Stimulated activated naive B cell treated with anti-CD40 and anti-IgM and Interleukin-4, amounts not matched to agents 10 μg/mL and 1 μg/mL and 100 μg/mL, for 72 hours (primary cell): Measurements from ENCODE around the gene ZNF284.

Experiments used
- ATAC-seq, 2 donors: fragments of 150-1000 bp; cut with Tn5 transposase; replicated peaks; 2 replicates each; pipeline ENCODE4 v1.10.0; 2021; ENCODE audit warnings: moderate library complexity in 1 of 2
- DNase-seq: peaks from one replicate; pipeline ENCODE4 v3.0.0; 2021
- H3K27ac Mint-ChIP-seq: one replicate; pipeline ENCODE4 v1.8.0; 2022; ENCODE audit warnings: mild to moderate bottlenecking, mixed read lengths
- H3K27me3 Mint-ChIP-seq, 2 donors: one replicate each; pipeline ENCODE4 v1.8.0; 2022; ENCODE audit warnings: mixed read lengths in 2 of 2
- H3K36me3 Mint-ChIP-seq, 2 donors: one replicate each; pipeline ENCODE4 v1.8.0; 2022; ENCODE audit warnings: mixed read lengths in 2 of 2, mild to moderate bottlenecking in 1 of 2
- H3K4me1 Mint-ChIP-seq, 2 donors: one replicate each; pipeline ENCODE4 v1.8.0; 2022; ENCODE audit warnings: mixed read lengths in 2 of 2, mild to moderate bottlenecking in 1 of 2
- H3K4me3 Mint-ChIP-seq, 2 donors: one replicate each; pipeline ENCODE4 v1.8.0; 2022; ENCODE audit warnings: mild to moderate bottlenecking in 2 of 2, mixed read lengths in 2 of 2, moderate library complexity in 1 of 2
- H3K9me3 Mint-ChIP-seq, 2 donors: one replicate each; pipeline ENCODE4 v1.8.0; 2022; ENCODE audit warnings: mixed read lengths in 2 of 2, mild to moderate bottlenecking in 1 of 2

The ZNF284 gene

GRCh38 chr19:44071824-44072542, at the start of gene ZNF284:
ZNF284 (plus strand) TSS chr19:44072159; CDS start chr19:44076390, 4,231 bp downstream.
- H3K27me3 Mint-ChIP-seq, result no peaks in the 10 kb centered on the region
- H3K4me3 Mint-ChIP-seq, result peak within 1 kb of the TSS; percentile 88 to 91

DNA sequence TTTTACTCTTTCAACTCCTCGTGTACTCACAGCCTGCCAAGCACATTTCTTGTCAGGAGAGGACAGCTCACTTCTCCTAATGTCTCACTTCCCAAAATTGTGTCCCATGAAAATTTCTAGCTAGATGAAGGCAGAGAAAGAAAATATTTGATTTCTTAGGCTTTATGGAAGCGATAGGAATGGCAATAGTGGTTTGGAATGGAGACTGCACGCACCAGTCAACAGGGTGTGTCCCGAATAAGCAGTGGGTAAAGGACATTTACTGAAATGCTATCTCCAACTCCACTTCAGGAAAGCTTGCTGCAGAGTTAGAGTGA, 47.1 kb upstream of the ZNF284 start:
- Mint-ChIP-seq H3K4me1 (peaks cover 18 to 30% of the 10 kb centered on the region in 2 donors), H3K27me3 (peaks cover 17 to 20% of the 10 kb centered on the region in 2 donors), H3K27ac (peak overlapping the region; percentile 98), H3K9me3 (peaks cover 23 to 31% of the 10 kb centered on the region in 2 donors), H3K36me3 (peaks cover 36 to 49% of the 10 kb centered on the region in 2 donors), H3K4me3 (peak overlapping the region; percentile 96 to 100)
- ATAC-seq (no peak), DNase-seq (no peak)

More at GRCh38 chr19:44071824-44072542, at the start of gene ZNF284:
- ATAC-seq, result peak; percentile 99
- Mint-ChIP-seq H3K36me3 (peaks cover 23 to 49% of the 10 kb centered on the region in 2 donors), H3K9me3 (peaks cover 13 to 27% of the 10 kb centered on the region in 2 donors), H3K4me1 (peaks cover 18 to 21% of the 10 kb centered on the region in 2 donors), H3K27ac (peak within 1 kb of the TSS; percentile 93)
- peak; percentile 83 for DNase-seq

- DNase-seq (peak; percentile 81), ATAC-seq (peak; percentile 100)
- H3K27ac Mint-ChIP-seq, result peak within 1 kb of the TSS; percentile 98
- H3K4me3 Mint-ChIP-seq, result peak within 1 kb of the TSS; percentile 96 to 100
- H3K36me3 Mint-ChIP-seq, result peaks cover 40 to 54% of the 10 kb centered on the region in 2 donors
- peaks cover 19 to 28% of the 10 kb centered on the region in 2 donors for H3K9me3 Mint-ChIP-seq
- H3K27me3 Mint-ChIP-seq, result peaks cover 12 to 14% of the 10 kb centered on the region in 2 donors
- H3K4me1 Mint-ChIP-seq, result peaks cover 18 to 30% of the 10 kb centered on the region in 2 donors
These were observed 46.6 kb upstream of the ZNF284 start, which contains the start of gene ZNF222 for GRCh38 chr19:44025217-44025936. ZNF222 (plus strand) TSS chr19:44025379; CDS start chr19:44025437, 58 bp downstream.

- H3K27ac Mint-ChIP-seq, result no peak overlapping the region
- no peak for ATAC-seq
- no peak overlapping the region for H3K4me3 Mint-ChIP-seq
- no peak for DNase-seq
- peaks cover 18 to 27% of the 10 kb centered on the region in 2 donors for H3K9me3 Mint-ChIP-seq
- H3K27me3 Mint-ChIP-seq, result peaks cover 4 to 5% of the 10 kb centered on the region in 2 donors
- peaks cover 52 to 67% of the 10 kb centered on the region in 2 donors for H3K36me3 Mint-ChIP-seq
- H3K4me1 Mint-ChIP-seq, result peaks cover 18 to 30% of the 10 kb centered on the region in 2 donors
These were observed 45.3 kb upstream of the ZNF284 start for GRCh38 chr19:44026622-44027021.

GRCh38 chr19:44032001-44032610, 39.9 kb upstream of the ZNF284 start:
- H3K36me3 Mint-ChIP-seq, result peaks cover 69 to 90% of the 10 kb centered on the region in 2 donors
- H3K27me3 Mint-ChIP-seq, result no peaks in the 10 kb centered on the region
- H3K4me3 Mint-ChIP-seq, result no peak overlapping the region
- peaks cover 40 to 53% of the 10 kb centered on the region in 2 donors for H3K9me3 Mint-ChIP-seq
- ATAC-seq, result no peak
- H3K4me1 Mint-ChIP-seq, result peaks cover 6 to 10% of the 10 kb centered on the region in 2 donors
- peak overlapping the region; percentile 33 for H3K27ac Mint-ChIP-seq
- no peak for DNase-seq

- DNase-seq, result no peak
- no peak for ATAC-seq
- Mint-ChIP-seq H3K36me3 (peaks cover 9 to 10% of the 10 kb centered on the region in 2 donors), H3K4me1 (no peaks in the 10 kb centered on the region), H3K9me3 (peaks cover 29 to 37% of the 10 kb centered on the region in 2 donors), H3K27ac (no peak overlapping the region), H3K27me3 (peaks cover 23 to 50% of the 10 kb centered on the region in 2 donors), H3K4me3 (no peak overlapping the region)
These were observed 29.8 kb upstream of the ZNF284 start for GRCh38 chr19:44042147-44042546.

GRCh38 chr19:44050740-44051649, 21.0 kb upstream of the ZNF284 start:
- Mint-ChIP-seq H3K27me3 (peaks cover 10 to 14% of the 10 kb centered on the region in 2 donors), H3K4me1 (peaks cover 11 to 20% of the 10 kb centered on the region in 2 donors), H3K27ac (peak overlapping the region; percentile 82), H3K4me3 (peak overlapping the region; percentile 92 to 93), H3K36me3 (peaks cover 20 to 34% of the 10 kb centered on the region in 2 donors), H3K9me3 (peaks cover 9 to 11% of the 10 kb centered on the region in 2 donors)
- DNase-seq, result no peak
- ATAC-seq, result peak; percentile 70 to 84

- Mint-ChIP-seq H3K9me3 (peaks cover 5 to 11% of the 10 kb centered on the region in 2 donors), H3K36me3 (peaks cover 23 to 39% of the 10 kb centered on the region in 2 donors)
- peak; percentile 65 for DNase-seq
These were observed 20.1 kb upstream of the ZNF284 start, which contains the start of gene ZNF223 for GRCh38 chr19:44051650-44052402. ZNF223 (plus strand) TSS chr19:44052036; CDS start chr19:44055177, 3,141 bp downstream.

GRCh38 chr19:44055870-44056269, 16.1 kb upstream of the ZNF284 start:
- H3K4me1 Mint-ChIP-seq, result peaks cover 6 to 14% of the 10 kb centered on the region in 2 donors

More at GRCh38 chr19:44051650-44052402, 20.1 kb upstream of the ZNF284 start, which contains the start of gene ZNF223:
- peak within 1 kb of the TSS; percentile 92 to 93 for H3K4me3 Mint-ChIP-seq
- ATAC-seq, result peak; percentile 80 to 84
- H3K4me1 Mint-ChIP-seq, result peaks cover 11 to 20% of the 10 kb centered on the region in 2 donors
- H3K27me3 Mint-ChIP-seq, result peaks cover 10 to 14% of the 10 kb centered on the region in 2 donors
- H3K27ac Mint-ChIP-seq, result peak within 1 kb of the TSS; percentile 82

DNA sequence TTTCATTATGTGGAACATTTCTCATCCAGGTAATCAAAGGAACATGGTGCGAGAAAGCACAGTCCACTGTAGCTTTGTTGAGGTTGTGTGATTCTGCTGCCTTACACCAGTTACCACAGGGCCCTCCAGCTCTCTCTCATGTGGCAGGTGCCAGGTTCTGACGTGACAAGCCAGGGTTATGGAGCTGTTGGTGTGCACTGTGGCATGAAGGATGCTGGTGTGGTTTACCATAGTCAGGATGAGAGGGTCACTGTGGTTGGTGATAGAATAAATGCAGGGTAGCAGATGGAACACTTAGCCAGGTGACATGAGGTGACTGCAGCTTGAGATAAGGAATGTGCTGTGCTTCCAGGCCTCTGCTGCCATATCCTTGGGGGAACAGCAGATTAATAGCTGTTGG, 12.7 kb upstream of the ZNF284 start:
- H3K27ac Mint-ChIP-seq, result no peak overlapping the region
- H3K36me3 Mint-ChIP-seq, result peaks cover 78 to 86% of the 10 kb centered on the region in 2 donors
- H3K4me3 Mint-ChIP-seq, result no peak overlapping the region
- no peaks in the 10 kb centered on the region for H3K27me3 Mint-ChIP-seq
- DNase-seq (no peak), ATAC-seq (peak in 1 of 2 donors; percentile 34)
- H3K4me1 Mint-ChIP-seq, result no peaks in the 10 kb centered on the region
- peaks cover 11 to 12% of the 10 kb centered on the region in 2 donors for H3K9me3 Mint-ChIP-seq

More at GRCh38 chr19:44055870-44056269, 16.1 kb upstream of the ZNF284 start:
- Mint-ChIP-seq H3K27ac (no peak overlapping the region), H3K9me3 (peaks cover 3 to 9% of the 10 kb centered on the region in 2 donors), H3K36me3 (peaks cover 53 to 71% of the 10 kb centered on the region in 2 donors), H3K4me3 (no peak overlapping the region), H3K27me3 (no peaks in the 10 kb centered on the region)
- DNase-seq, result no peak
- no peak for ATAC-seq

DNA sequence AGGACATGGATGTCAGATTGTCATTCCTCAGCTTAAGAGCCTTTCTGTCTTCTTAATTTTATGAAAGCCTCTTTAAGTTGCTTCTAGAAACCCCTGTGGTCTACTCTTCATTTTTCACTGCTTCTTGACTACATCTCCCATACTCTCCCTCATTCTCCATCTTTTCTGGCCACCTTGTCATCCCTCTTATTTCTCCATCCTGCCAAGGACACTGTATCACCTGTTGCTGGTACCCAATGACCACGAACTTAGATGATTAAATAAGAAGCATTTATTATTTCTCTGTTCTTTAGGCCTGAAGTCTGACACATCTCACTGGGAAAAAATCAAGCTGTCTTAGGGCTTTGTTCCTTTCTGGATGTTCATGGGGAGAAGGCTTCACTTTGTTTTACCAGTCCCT, 10.9 kb upstream of the ZNF284 start:
- no peak overlapping the region for H3K27ac Mint-ChIP-seq
- no peaks in the 10 kb centered on the region for H3K27me3 Mint-ChIP-seq
- no peak for DNase-seq
- peaks cover 76 to 87% of the 10 kb centered on the region in 2 donors for H3K36me3 Mint-ChIP-seq
- peaks cover 12 to 13% of the 10 kb centered on the region in 2 donors for H3K9me3 Mint-ChIP-seq
- ATAC-seq, result no peak
- H3K4me1 Mint-ChIP-seq, result no peaks in the 10 kb centered on the region
- H3K4me3 Mint-ChIP-seq, result no peak overlapping the region

GRCh38 chr19:44066305-44066704, 5.7 kb upstream of the ZNF284 start:
- Mint-ChIP-seq H3K36me3 (peaks cover 60 to 79% of the 10 kb centered on the region in 2 donors), H3K4me1 (peaks cover 4 to 5% of the 10 kb centered on the region in 2 donors), H3K4me3 (no peak overlapping the region), H3K9me3 (peaks cover 27 to 37% of the 10 kb centered on the region in 2 donors), H3K27ac (no peak overlapping the region), H3K27me3 (no peaks in the 10 kb centered on the region)
- DNase-seq (no peak), ATAC-seq (no peak)
